Upper lobe of right lung (tissue), 1 donor: ENCODE measurements around the gene OR52B4. TPM values are rescaled to one million over a fixed set of nuclear protein-coding genes. Genes with fewer than 3 reads are reported as not detected.
"Not testable (repeated sequence)": the region's sequence is repeated elsewhere in the genome, so short reads cannot be mapped to it uniquely, and the experiment has no call there.

Source experiments
- ATAC-seq: fragments of 200-7000 bp; cut with Tn5 transposase; one replicate; pipeline ENCODE4 v1.9.1; 2020; ENCODE audit warnings: mild to moderate bottlenecking, moderate library complexity
- DNase-seq: peaks from one replicate; pipeline ENCODE4 v3.0.0-alpha.2; 2020
- H3K27ac ChIP-seq: fragments of 200-600 bp; one replicate; pipeline ENCODE4 v1.8.0; 2022
- H3K27me3 ChIP-seq: fragments of 200-600 bp; one replicate; pipeline ENCODE4 v1.8.0; 2022; ENCODE audit warnings: mild to moderate bottlenecking
- H3K36me3 ChIP-seq: fragments of 200-600 bp; one replicate; pipeline ENCODE4 v1.8.0; 2022
- H3K4me1 ChIP-seq: fragments of 200-600 bp; one replicate; pipeline ENCODE4 v1.8.0; 2022
- H3K4me3 ChIP-seq: fragments of 200-600 bp; one replicate; pipeline ENCODE4 v1.8.0; 2022; ENCODE audit warnings: mild to moderate bottlenecking
- H3K9me3 ChIP-seq: fragments of 200-600 bp; one replicate; pipeline ENCODE4 v1.8.0; 2022
- CTCF ChIP-seq: fragments of 200-600 bp; IDR thresholded peaks from one replicate; pipeline ENCODE4 v1.8.0; 2022; ENCODE audit warnings: antibody characterized with exemption
- intact Hi-C: fragments of 100-400 bp; cut with DNase I; formaldehyde crosslinking; loops from one replicate; pipeline ENCODE4 v1.11.0; 2022
- long read RNA-seq: library from polyadenylated mRNA; unstranded; transcript quantifications from one replicate; pipeline ENCODE4 v2.0.0, GENCODE V29; 2021
- total RNA-seq: library from RNA; stranded (reverse); fragmentation: NEBNext Ultra II Directional; extraction: Animal tissue kit (Norgen Biotek cat#: 25700); gene quantifications from one replicate; pipeline ENCODE4 v1.2.1, GENCODE V29; 2021
- donor health status: DM: no; HTN: yes; CAD: no; lungs with severe emphysema.

Gene OR52B4
- not detected for total RNA-seq
- long read RNA-seq: 0 reads

GRCh38 chr11:4368286-4368685, at the start of gene OR52B4:
Gene OR52B4 (minus strand): TSS chr11:4368386. CDS start chr11:4368295, 91 bp downstream.
- Histone ChIP-seq H3K27ac (no peak within 1 kb of the TSS), H3K4me3 (no peak within 1 kb of the TSS), H3K36me3 (no peaks in the 10 kb centered on the region), H3K4me1 (no peaks in the 10 kb centered on the region), H3K9me3 (no peaks in the 10 kb centered on the region), H3K27me3 (no peaks in the 10 kb centered on the region)
- ATAC-seq (no peak), DNase-seq (no peak)
- intact Hi-C loops: no loop called here
- TF ChIP-seq CTCF: no peak

GRCh38 chr11:4416816-4417215, 48.6 kb upstream of the OR52B4 start:
- Histone ChIP-seq H3K27me3 (no peaks in the 10 kb centered on the region), H3K4me1 (no peaks in the 10 kb centered on the region), H3K27ac (no peak overlapping the region), H3K36me3 (no peaks in the 10 kb centered on the region), H3K4me3 (no peak overlapping the region), H3K9me3 (no peaks in the 10 kb centered on the region)
- TF ChIP-seq CTCF: no peak
- ATAC-seq (no peak), DNase-seq (no peak)
- intact Hi-C loops: no loop called here

GRCh38 chr11:4416306-4416705, 48.1 kb upstream of the OR52B4 start:
- intact Hi-C loops: no loop called here
- Histone ChIP-seq H3K9me3 (no peaks in the 10 kb centered on the region), H3K27ac (no peak overlapping the region), H3K27me3 (no peaks in the 10 kb centered on the region), H3K4me3 (no peak overlapping the region), H3K36me3 (no peaks in the 10 kb centered on the region), H3K4me1 (no peaks in the 10 kb centered on the region)
- no peak for TF ChIP-seq CTCF
- ATAC-seq (no peak), DNase-seq (no peak)

GRCh38 chr11:4406206-4406605, 38.0 kb upstream of the OR52B4 start:
- H3K4me3 ChIP-seq, DNase-seq, H3K9me3 ChIP-seq, H3K27me3 ChIP-seq, H3K4me1 ChIP-seq, intact Hi-C loops, H3K27ac ChIP-seq, ATAC-seq, H3K36me3 ChIP-seq: not testable (repeated sequence)

GRCh38 chr11:4393858-4394223, 25.7 kb upstream of the OR52B4 start:
- H3K9me3 ChIP-seq: no peaks in the 10 kb centered on the region
- no peak overlapping the region for H3K27ac ChIP-seq
- no peaks in the 10 kb centered on the region for H3K27me3 ChIP-seq
- TF ChIP-seq CTCF: no peak
- DNase-seq (no peak), ATAC-seq (no peak)
- H3K4me3 ChIP-seq: peak overlapping the region; percentile 97
- intact Hi-C loops: no loop called here
- peaks cover 13% of the 10 kb centered on the region for H3K4me1 ChIP-seq
- H3K36me3 ChIP-seq: peaks cover 15% of the 10 kb centered on the region

- Histone ChIP-seq H3K9me3 (no peaks in the 10 kb centered on the region), H3K4me1 (peaks cover 13% of the 10 kb centered on the region), H3K27me3 (no peaks in the 10 kb centered on the region), H3K36me3 (peaks cover 20% of the 10 kb centered on the region), H3K4me3 (peak within 1 kb of the TSS; percentile 97), H3K27ac (peak within 1 kb of the TSS; percentile 94)
- intact Hi-C loops: no loop called here
- ATAC-seq: peak; percentile 100
- TF ChIP-seq CTCF: no peak
- DNase-seq: peak; percentile 88
Measured at GRCh38 chr11:4393209-4393857, 25.1 kb upstream of the OR52B4 start, which contains the start of gene TRIM21. Gene TRIM21 (minus strand): TSS chr11:4393702. CDS start chr11:4390409, 3,293 bp downstream.
